Cerebellar nuclear complex (tissue), 1 donor: ENCODE results near the gene SCRG1.

Experiments
- DNase-seq, 2 experiments: peaks; one replicate each; lab custom pipeline; 2025; lab: John Stamatoyannopoulos, UW

SCRG1 gene

GRCh38 chr4:173398779-173399415 lies at the start of gene SCRG1:
TSS of gene SCRG1 (minus strand) at chr4:173399116. CDS start at chr4:173391414, 7,702 bp downstream.
- no peak for DNase-seq

- DNase-seq, result peak; percentile 69 to 79
Measured at GRCh38 chr4:173448103-173448502, 49.2 kb upstream of the SCRG1 start.

GRCh38 chr4:173446416-173446815 lies 47.5 kb upstream of the SCRG1 start:
- no peak for DNase-seq

- DNase-seq, result no peak
Measured at GRCh38 chr4:173443121-173443520, 44.2 kb upstream of the SCRG1 start.

GRCh38 chr4:173442223-173442932 lies 43.5 kb upstream of the SCRG1 start:
- DNase-seq, result no peak

- no peak for DNase-seq
Measured at GRCh38 chr4:173440888-173441287, 42.0 kb upstream of the SCRG1 start.

GRCh38 chr4:173436771-173437265 lies 37.9 kb upstream of the SCRG1 start:
- no peak for DNase-seq

GRCh38 chr4:173436149-173436579 lies 37.2 kb upstream of the SCRG1 start:
- no peak for DNase-seq

DNA sequence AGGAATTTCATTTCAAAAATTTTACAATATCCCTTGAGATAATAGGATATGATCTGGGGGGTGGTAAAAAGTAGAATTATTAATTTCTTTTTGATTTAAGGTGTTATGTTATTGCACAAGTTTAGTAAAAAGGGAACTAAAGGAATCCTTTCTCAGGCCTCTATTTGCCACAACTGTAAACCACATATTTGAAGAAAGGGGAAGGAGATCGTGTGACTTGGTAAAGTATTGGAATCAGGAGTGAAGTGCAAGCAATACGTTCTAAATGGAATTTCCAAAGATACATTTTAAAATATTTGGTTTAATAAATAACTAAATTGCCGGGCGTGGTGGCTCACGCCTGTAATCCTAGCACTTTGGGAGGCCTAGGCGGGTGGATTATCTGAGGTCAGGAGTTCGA lies 35.3 kb upstream of the SCRG1 start:
- DNase-seq, result no peak

DNA sequence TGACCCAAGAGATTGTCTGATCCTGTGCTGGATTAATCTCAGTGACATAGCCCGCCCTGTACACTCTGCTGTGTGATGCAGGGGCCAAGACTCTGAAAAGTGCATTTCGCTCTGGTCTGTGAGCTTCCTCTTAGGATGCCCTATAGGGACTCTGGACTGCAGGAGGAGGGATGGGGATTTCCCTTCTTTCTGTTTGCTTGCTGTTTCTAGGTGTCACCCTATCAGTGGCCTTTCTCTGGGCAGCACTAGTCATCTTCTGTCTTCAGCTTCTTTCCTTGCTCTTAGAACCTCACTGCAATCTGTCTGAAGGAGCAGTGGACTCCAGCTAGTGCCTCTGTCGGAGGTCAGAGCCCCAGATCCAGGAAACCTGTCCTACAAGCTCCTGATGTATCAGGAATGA lies 34.5 kb upstream of the SCRG1 start:
- no peak for DNase-seq

DNA sequence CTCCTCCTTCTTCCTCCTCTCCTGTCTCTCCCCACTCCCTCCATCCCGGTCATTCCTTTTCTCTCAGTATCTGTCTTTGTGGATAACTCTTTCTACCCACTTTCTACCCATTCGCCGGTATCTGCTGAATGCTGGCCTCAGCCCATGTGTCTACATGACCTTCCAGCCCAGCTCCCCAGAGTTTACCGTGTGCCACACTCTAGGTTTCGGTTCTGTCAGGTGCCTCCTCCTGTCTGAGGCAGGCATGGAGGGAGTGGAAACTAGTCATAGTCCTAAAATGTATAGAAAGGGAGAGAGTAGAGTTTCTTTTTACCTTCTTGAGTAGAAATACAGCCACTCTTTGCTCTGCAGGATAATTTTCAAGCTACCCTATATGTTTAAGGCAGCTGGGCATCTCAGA lies 33.5 kb upstream of the SCRG1 start:
- DNase-seq, result no peak

DNA sequence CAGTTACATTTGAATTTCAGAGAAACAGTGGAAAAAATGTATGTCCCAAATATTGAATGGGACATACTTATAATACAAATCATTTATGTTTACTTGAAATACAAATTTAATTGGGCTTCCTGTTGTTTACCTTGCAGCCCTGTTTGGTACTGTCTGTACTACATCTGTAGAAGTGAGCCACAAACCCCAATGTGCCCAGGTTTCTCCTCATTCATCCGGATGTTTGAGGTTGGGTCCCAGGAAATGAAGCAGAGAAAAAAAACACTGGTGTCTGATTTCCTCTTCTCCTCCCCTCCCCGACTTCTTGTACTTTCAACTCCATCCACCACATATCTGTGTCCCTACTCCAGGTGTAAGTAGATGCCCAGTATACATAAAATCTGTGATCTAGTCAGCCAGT lies 27.1 kb upstream of the SCRG1 start:
- DNase-seq, result no peak

DNA sequence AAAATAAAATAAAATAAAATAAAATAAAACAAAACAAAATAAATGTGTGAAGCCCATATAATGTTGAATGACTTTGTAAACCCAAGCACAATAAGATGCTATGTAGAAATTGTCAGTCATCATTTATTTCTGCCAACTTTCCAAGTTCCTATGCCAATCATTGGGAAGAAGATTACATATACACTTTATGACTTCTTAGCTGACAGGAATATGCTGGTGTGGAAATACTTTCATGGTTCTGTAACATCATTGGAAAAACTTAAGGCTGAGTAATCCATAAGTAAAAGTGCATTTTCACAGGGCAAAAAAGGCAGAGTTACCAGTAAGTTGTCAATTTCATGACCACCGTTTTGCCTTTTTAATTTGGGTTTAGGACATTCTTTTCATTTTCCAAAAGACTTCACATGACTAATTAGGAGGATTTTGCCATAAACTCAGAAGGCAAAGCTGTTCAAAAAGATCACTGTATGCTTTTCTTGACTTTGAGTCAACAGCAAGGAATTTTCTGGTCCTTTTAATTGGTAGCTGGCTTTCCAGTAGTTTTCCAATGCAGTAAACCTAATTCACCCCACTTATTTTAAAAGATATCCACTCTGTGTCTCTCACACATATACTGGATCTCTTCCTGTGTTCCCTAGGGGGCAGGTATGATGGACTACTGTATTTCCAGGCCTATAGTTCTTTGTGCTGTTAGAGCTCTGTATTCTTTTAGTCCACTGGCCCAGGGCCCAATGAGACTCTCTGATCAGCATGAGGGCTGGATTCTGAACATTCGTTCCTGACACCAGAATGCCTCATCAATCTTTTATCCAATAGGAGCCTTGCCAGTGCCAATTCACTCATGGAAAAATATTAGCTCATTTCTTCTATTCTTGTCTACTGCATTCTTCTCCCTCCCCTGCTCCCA lies 26.2 kb upstream of the SCRG1 start:
- no peak for DNase-seq

GRCh38 chr4:173420801-173421200 lies 21.9 kb upstream of the SCRG1 start:
- no peak for DNase-seq

DNA sequence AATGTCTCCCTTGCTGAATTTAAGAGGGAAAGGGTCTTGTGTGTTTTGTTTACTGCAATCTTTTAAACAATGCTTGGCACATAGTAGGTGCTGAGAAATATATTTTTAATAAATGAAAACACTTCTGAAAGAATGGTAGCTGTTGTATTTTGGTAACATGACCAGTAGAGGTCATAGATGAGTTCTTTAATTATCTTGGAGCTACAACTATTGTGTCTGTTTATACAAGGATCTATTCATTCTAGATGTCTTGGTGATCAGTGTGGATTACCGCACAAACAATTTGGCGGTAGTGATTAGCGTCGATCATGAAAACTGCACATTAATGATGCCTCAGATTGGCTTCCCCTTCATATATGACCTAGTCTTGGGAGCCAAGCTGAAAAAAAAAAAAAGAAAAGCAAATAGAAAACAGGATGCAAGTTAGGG lies 21.4 kb upstream of the SCRG1 start:
- peak in 1 of 2 experiments; percentile 5 for DNase-seq

- no peak for DNase-seq
Measured at GRCh38 chr4:173418639-173419038, 19.7 kb upstream of the SCRG1 start.

DNA sequence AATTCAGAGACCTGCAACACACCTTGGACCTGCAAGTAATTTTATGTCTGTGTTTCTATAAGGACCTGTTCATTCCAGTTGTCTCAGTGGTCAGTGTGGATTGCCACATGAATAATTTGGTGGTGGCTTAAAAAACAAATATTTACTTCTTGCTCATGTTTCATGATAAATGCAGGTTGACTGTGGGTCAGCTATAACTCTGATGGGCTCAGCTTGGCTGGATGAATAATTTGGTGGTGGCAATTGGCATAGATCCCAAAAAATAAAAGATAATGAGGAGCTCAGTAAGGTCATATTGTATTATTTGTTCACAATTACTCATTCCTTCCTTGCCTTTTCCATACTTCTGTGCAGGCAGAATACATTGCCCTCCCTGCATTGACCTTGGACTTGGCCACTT lies 18.9 kb upstream of the SCRG1 start:
- DNase-seq, result no peak

DNA sequence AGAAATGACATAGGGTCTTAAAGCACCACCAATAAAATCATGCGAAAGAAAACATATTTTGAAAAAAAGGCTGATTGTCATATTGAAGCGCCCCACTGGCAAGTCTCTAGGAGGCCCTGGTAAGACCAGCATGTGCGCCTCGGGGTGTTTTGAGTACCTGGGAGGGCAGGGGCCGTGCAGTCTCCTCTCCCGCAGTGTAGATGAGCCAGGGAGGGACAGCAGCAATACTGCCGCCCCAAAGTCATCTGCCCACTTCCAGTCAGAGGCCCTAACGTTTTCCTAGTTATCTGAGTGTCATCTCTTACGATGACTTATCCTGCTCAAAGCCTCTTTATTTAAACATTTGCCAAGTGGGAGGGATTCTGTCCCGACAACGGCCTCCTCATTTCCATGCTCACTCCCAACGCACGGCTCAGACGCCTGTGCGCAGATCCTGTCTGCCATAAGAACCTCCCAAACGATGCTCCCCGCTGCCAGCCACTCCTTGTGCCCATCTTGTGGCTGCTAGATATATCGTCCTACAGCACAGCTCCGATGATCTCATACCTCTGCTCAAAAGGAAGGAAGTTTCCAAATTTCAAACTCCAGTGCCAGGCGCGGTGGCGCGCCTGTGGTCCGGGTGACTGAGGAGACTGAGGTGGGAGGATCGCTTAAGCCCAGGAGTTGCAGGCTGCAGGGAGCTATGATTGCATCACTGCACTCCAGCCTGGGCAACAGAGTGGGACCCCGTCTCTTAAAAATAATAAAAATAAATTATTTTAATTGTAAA lies 17.2 kb upstream of the SCRG1 start:
- no peak for DNase-seq

- DNase-seq, result no peak
Measured at GRCh38 chr4:173415092-173415491, 16.2 kb upstream of the SCRG1 start.

DNA sequence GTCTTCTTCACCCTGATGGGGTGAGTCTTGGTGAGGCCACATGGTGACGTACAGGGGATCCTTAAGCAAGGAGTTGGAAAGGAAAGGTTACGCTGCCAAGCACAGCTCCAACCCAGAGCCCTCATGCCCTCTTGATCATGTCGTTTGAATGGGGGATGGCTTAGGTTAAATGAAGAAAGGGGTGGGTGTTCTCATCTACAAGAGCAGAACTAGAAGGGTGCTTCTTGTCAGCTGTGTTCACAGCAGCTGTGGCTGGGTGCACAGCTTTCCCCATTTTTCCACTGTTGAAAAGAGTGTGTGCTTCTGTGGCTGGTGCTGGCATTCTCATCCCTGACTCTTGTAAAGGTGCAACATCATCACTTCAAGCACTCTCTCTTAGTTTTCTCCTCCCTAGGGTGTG lies 15.5 kb upstream of the SCRG1 start:
- DNase-seq, result no peak

- no peak for DNase-seq
Measured at GRCh38 chr4:173413036-173413435, 14.1 kb upstream of the SCRG1 start.
